GM23248 (cell line): ENCODE data around the gene RABEP2. TPM values are rescaled to one million over a fixed set of nuclear protein-coding genes. Genes with fewer than 3 reads are reported as not detected.

Experiments
- DNase-seq: peaks from one replicate; pipeline ENCODE4 v3.0.0-alpha.2; 2015
- H2AFZ ChIP-seq: fragments of 200-600 bp; sonication (generic); 2 replicates; pipeline ENCODE4 v1.6.1; 2016; ENCODE audit warnings: antibody characterized with exemption
- H3F3A ChIP-seq: fragments of 200-600 bp; sonication (generic); 2 replicates; pipeline ENCODE4 v1.6.1; 2016; ENCODE audit warnings: mild to moderate bottlenecking, antibody characterized with exemption, mixed run types; ENCODE audit not compliant: insufficient read depth
- H3K27ac ChIP-seq: fragments of 200-600 bp; sonication (generic); 2 replicates; pipeline ENCODE4 v1.5.1; 2016; ENCODE audit warnings: mild to moderate bottlenecking
- H3K27me3 ChIP-seq: fragments of 200-600 bp; sonication (generic); replicated peaks from 2 replicates; pipeline ENCODE4 v1.6.1; 2016; ENCODE audit warnings: mild to moderate bottlenecking; ENCODE audit not compliant: insufficient read depth
- H3K36me3 ChIP-seq: fragments of 200-600 bp; sonication (generic); 2 replicates; pipeline ENCODE4 v1.6.1; 2016; ENCODE audit warnings: low read depth, mild to moderate bottlenecking
- H3K4me1 ChIP-seq: fragments of 200-600 bp; sonication (generic); 2 replicates; pipeline ENCODE4 v1.6.1; 2016; ENCODE audit warnings: mild to moderate bottlenecking; ENCODE audit not compliant: insufficient read depth
- H3K4me2 ChIP-seq: fragments of 200-600 bp; sonication (generic); one replicate; pipeline ENCODE4 v1.6.1; 2016; ENCODE audit warnings: mild to moderate bottlenecking; ENCODE audit not compliant: unreplicated experiment
- H3K4me3 ChIP-seq: fragments of 200-600 bp; sonication (generic); 2 replicates; pipeline ENCODE4 v1.5.1; 2016; ENCODE audit warnings: mild to moderate bottlenecking
- H3K79me2 ChIP-seq: fragments of 200-600 bp; sonication (generic); 2 replicates; pipeline ENCODE4 v1.6.1; 2016; ENCODE audit warnings: mild to moderate bottlenecking; ENCODE audit not compliant: insufficient read depth
- H3K9ac ChIP-seq: fragments of 200-600 bp; sonication (generic); 2 replicates; pipeline ENCODE4 v1.6.1; 2016; ENCODE audit warnings: mild to moderate bottlenecking
- H3K9me2 ChIP-seq: fragments of 200-600 bp; sonication (generic); 2 replicates; pipeline ENCODE4 v1.6.1; 2016; ENCODE audit warnings: mixed run types, mild to moderate bottlenecking, moderate library complexity; ENCODE audit not compliant: insufficient read depth
- H3K9me3 ChIP-seq: fragments of 200-600 bp; sonication (generic); one replicate; pipeline ENCODE4 v1.6.1; 2017; ENCODE audit warnings: low read depth
- H4K20me1 ChIP-seq: fragments of 200-600 bp; sonication (generic); 2 replicates; pipeline ENCODE4 v1.6.0; 2016; ENCODE audit not compliant: insufficient read depth
- EZH2 ChIP-seq: fragments of 200-600 bp; sonication (generic); IDR thresholded peaks from 2 replicates; pipeline ENCODE4 v1.6.1; 2018; ENCODE audit warnings: antibody characterized with exemption, mild to moderate bottlenecking; ENCODE audit not compliant: insufficient read depth, poor library complexity, severe bottlenecking
- EZH2phosphoT487 ChIP-seq: fragments of 200-600 bp; sonication (generic); IDR thresholded peaks from 2 replicates; pipeline ENCODE4 v1.6.1; 2018; ENCODE audit warnings: antibody characterized with exemption, moderate library complexity, mild to moderate bottlenecking, low read depth; ENCODE audit not compliant: insufficient read depth
- WGBS, 2 experiments: methylation state at CpG; one replicate each; pipeline ENCODE4 v1.1.6; 2015 to 2017; ENCODE audit warnings: low lambda C conversion rate in 2 of 2, low coverage in 1 of 2; ENCODE audit errors: missing lambda C conversion rate in 2 of 2; 5-methylcytosine and 5-hydroxymethylcytosine counted together
- in situ Hi-C: fragments of 300-500 bp; cut with MboI; formaldehyde crosslinking; loops from 2 replicates; pipeline ENCODE4 v1.15.0; 2020
- polyA plus RNA-seq: library from polyadenylated mRNA; unstranded; fragments of >200 nt; fragmentation: Nextera tagmentation; extraction: Ambion mirVana; gene quantifications from 2 replicates; pipeline ENCODE4 v1.2.1, GENCODE V29; 2016
- total RNA-seq: library from RNA; depleted of rRNA; stranded (reverse); fragments of >200 nt; shearing (Covaris generic); gene quantifications from 2 replicates; pipeline ENCODE4 v1.2.3, GENCODE V29; 2014

The RABEP2 gene
- total and polyA plus RNA-seq, 2 experiments from 2014 or later = 14.0 to 53.4 TPM

DNA sequence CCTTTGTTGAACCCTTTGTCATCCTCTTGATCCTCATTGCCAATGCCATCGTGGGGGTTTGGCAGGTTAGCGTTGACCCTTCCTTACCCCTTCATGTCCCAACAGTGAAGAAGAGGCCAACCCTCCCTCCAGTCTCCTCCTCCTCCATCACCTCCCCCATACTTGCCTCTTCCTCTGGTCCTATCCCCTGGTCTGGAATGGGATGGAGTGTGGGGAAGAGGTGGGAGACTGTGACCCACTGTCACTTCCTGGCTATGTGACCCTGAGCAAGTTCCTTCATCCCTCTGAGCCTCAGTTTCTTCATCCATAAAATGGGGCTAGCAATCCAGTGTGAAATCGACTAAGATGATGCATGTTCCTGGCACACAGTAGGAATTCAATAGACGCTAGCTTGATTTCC lies 44.1 kb downstream of the RABEP2 start:
- H3K79me2 ChIP-seq = no peaks in the 10 kb centered on the region
- H2AFZ ChIP-seq = no peak overlapping the region
- no peaks in the 10 kb centered on the region for H3K36me3 ChIP-seq
- no peaks in the 10 kb centered on the region for H3K27me3 ChIP-seq
- no peak overlapping the region for H3K27ac ChIP-seq
- 51 to 69% methylated on average over 3 to 4 of the region's 4 CpGs for WGBS, 2 experiments
- H3K4me1 ChIP-seq = peaks cover 4% of the 10 kb centered on the region; the same call in 1 of the 2 replicates
- no peak for DNase-seq
- H3K4me3 ChIP-seq = no peak overlapping the region
- H3K9me2 ChIP-seq = no peaks in the 10 kb centered on the region
- H3K9me3 ChIP-seq = no peaks in the 10 kb centered on the region
- in situ Hi-C loops = no loop called here
- no peaks in the 10 kb centered on the region for H4K20me1 ChIP-seq
- H3K4me2 ChIP-seq = no peak overlapping the region
- no peak overlapping the region for H3K9ac ChIP-seq
- TF ChIP-seq EZH2phosphoT487 = no peak
- no peak for TF ChIP-seq EZH2
- no peaks in the 10 kb centered on the region for H3F3A ChIP-seq

- H2AFZ ChIP-seq = peak overlapping the region; percentile 88
- H3K4me1 ChIP-seq = peaks cover 4% of the 10 kb centered on the region; the same call in 1 of the 2 replicates
- TF ChIP-seq EZH2 (no peak), EZH2phosphoT487 (no peak)
- H3K79me2 ChIP-seq = no peaks in the 10 kb centered on the region
- H3K4me3 ChIP-seq = peak overlapping the region; percentile 75
- H3K27ac ChIP-seq = no peak overlapping the region
- H3K9me3 ChIP-seq = no peaks in the 10 kb centered on the region
- WGBS, 2 experiments = 5 to 11% methylated on average over 9 to 11 of the region's 11 CpGs
- in situ Hi-C loops = no loop called here
- H4K20me1 ChIP-seq = no peaks in the 10 kb centered on the region
- no peaks in the 10 kb centered on the region for H3K9me2 ChIP-seq
- H3K4me2 ChIP-seq = peak overlapping the region; percentile 73
- DNase-seq = no peak
- H3K9ac ChIP-seq = peak overlapping the region; percentile 21; the same call in 1 of the 2 replicates
- no peaks in the 10 kb centered on the region for H3K36me3 ChIP-seq
- H3F3A ChIP-seq = no peaks in the 10 kb centered on the region
- H3K27me3 ChIP-seq = no peaks in the 10 kb centered on the region
Measured at GRCh38 chr16:28880589-28880915, 44.5 kb downstream of the RABEP2 start.

DNA sequence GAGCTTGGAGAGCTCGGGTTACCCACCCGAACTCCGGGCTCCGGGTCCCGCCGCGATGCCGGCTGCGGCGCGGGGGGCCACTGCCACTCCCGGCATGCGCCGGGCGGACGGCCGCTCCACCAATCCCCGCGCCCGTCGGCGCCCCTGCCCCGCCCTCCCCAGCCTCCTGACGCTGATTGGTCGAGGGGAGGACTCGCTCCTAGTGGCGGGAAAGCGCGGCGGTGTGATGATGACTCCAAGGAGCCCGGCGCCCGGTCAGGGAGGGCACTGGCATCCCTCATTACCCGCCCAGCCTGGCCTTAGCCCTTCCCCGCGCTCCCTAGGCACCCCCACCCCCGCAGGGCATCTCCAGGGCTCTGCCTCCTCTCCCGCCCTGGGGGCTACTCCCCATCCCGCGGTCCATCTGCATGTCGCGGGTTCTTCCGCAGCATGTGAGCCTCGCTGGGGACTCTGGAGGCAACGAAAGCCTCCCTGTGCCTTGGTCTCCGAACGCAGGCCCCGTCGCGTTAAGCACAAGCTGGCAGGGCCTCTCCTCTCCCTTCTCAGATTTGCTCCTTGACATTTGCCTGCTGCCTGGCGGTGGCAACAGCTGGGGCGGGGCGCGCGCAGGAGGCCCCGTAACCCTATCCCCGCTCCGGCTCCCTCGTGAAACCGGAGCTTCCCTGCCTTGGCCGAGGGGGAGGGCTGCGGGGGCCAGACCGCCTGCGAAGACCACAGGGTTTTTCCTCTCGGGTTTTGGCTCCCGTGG lies 45.0 kb downstream of the RABEP2 start:
- Histone ChIP-seq H4K20me1 (no peaks in the 10 kb centered on the region), H3F3A (no peaks in the 10 kb centered on the region), H3K4me2 (peak overlapping the region; percentile 97), H3K4me1 (peaks cover 4% of the 10 kb centered on the region; the same call in 1 of the 2 replicates), H3K36me3 (no peaks in the 10 kb centered on the region), H3K79me2 (no peaks in the 10 kb centered on the region), H3K4me3 (peak overlapping the region; percentile 75), H3K9me2 (no peaks in the 10 kb centered on the region), H3K27ac (no peak overlapping the region), H3K9me3 (no peaks in the 10 kb centered on the region), H3K9ac (peak overlapping the region; percentile 69), H3K27me3 (no peaks in the 10 kb centered on the region), H2AFZ (peak overlapping the region; percentile 88)
- DNase-seq = peak; percentile 94
- TF ChIP-seq EZH2 (no peak), EZH2phosphoT487 (no peak)
- WGBS, 2 experiments = 1 to 2% methylated on average over 42 to 46 of the region's 66 CpGs
- in situ Hi-C loops = no loop called here

GRCh38 chr16:28879261-28879840 lies 45.7 kb downstream of the RABEP2 start:
- H3K4me3 ChIP-seq = peak overlapping the region; percentile 75
- H3K36me3 ChIP-seq = no peaks in the 10 kb centered on the region
- peak overlapping the region; percentile 97 for H3K4me2 ChIP-seq
- H3K9me2 ChIP-seq = no peaks in the 10 kb centered on the region
- H3K27ac ChIP-seq = no peak overlapping the region
- no peaks in the 10 kb centered on the region for H4K20me1 ChIP-seq
- no peaks in the 10 kb centered on the region for H3F3A ChIP-seq
- 3 to 4% methylated on average over 18 to 27 of the region's 27 CpGs for WGBS, 2 experiments
- no peak for DNase-seq
- no peaks in the 10 kb centered on the region for H3K27me3 ChIP-seq
- no peak for TF ChIP-seq EZH2
- TF ChIP-seq EZH2phosphoT487 = no peak
- H3K4me1 ChIP-seq = peaks cover 4% of the 10 kb centered on the region; the same call in 1 of the 2 replicates
- in situ Hi-C loops = no loop called here
- peak overlapping the region; percentile 69 for H3K9ac ChIP-seq
- H3K79me2 ChIP-seq = no peaks in the 10 kb centered on the region
- H2AFZ ChIP-seq = peak overlapping the region; percentile 88
- no peaks in the 10 kb centered on the region for H3K9me3 ChIP-seq
